Measurements from ENCODE around the gene FHIT.

DNA sequence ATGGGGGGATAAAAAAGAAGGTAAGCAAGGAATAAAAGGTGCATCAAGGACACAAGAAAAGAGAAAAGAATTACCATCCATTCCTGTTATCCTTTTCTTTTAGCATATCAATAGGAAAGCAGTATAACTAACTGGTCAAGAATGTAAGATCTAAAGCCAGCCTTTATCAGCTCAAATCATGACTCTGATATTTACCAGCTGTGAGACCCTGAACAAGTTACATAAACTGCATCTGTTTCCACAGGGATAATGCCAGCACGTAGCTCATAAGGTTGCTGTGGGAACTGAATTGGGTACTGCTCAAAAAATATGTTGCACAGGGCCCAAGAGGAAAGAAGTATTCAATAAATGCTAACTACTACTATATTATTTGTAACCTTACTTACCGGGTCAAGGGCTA, 1109.2 kb downstream of the FHIT start:
- TF ChIP-seq POLR2A (IDR thresholded peaks at IDR 0.05) = no peak
- TF ChIP-seq, protein P1, sequence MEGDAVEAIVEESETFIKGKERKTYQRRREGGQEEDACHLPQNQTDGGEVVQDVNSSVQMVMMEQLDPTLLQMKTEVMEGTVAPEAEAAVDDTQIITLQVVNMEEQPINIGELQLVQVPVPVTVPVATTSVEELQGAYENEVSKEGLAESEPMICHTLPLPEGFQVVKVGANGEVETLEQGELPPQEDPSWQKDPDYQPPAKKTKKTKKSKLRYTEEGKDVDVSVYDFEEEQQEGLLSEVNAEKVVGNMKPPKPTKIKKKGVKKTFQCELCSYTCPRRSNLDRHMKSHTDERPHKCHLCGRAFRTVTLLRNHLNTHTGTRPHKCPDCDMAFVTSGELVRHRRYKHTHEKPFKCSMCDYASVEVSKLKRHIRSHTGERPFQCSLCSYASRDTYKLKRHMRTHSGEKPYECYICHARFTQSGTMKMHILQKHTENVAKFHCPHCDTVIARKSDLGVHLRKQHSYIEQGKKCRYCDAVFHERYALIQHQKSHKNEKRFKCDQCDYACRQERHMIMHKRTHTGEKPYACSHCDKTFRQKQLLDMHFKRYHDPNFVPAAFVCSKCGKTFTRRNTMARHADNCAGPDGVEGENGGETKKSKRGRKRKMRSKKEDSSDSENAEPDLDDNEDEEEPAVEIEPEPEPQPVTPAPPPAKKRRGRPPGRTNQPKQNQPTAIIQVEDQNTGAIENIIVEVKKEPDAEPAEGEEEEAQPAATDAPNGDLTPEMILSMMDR (IDR thresholded peaks at IDR 0.05) = no peak
